Immature natural killer cell (primary cell): ENCODE measurements around the gene RAP1GDS1. TPM values are rescaled to one million over a fixed set of nuclear protein-coding genes. Genes with fewer than 3 reads are reported as not detected.
A peak's percentile ranks its signal among the peaks of the same experiment; 100 is the strongest.

Experiments
- DNase-seq, 3 donors: peaks; one replicate each; pipeline ENCODE4 v3.0.0; 2022; ENCODE audit warnings: mixed read lengths in 1 of 3
- H3K27ac Mint-ChIP-seq, 6 donors: one replicate each; pipeline ENCODE4 v1.8.0; 2020; ENCODE audit warnings: mixed read lengths in 6 of 6, mild to moderate bottlenecking in 5 of 6, inconsistent platforms in 4 of 6, moderate library complexity in 3 of 6
- H3K27me3 Mint-ChIP-seq, 3 donors: one replicate each; pipeline ENCODE4 v1.8.0; 2020 to 2021; ENCODE audit warnings: low read depth in 3 of 3, mild to moderate bottlenecking in 3 of 3, mixed read lengths in 3 of 3, moderate library complexity in 3 of 3, inconsistent platforms in 1 of 3
- H3K36me3 Mint-ChIP-seq, 3 donors: one replicate each; pipeline ENCODE4 v1.8.0; 2020; ENCODE audit warnings: mixed read lengths in 3 of 3, inconsistent platforms in 2 of 3, mild to moderate bottlenecking in 2 of 3
- H3K4me1 Mint-ChIP-seq, 2 donors: one replicate each; pipeline ENCODE4 v1.8.0; 2020; ENCODE audit warnings: inconsistent platforms in 2 of 2, mild to moderate bottlenecking in 2 of 2, mixed read lengths in 2 of 2, moderate library complexity in 1 of 2
- H3K4me3 Mint-ChIP-seq, 5 donors: one replicate each; pipeline ENCODE4 v1.8.0; 2020; ENCODE audit warnings: mild to moderate bottlenecking in 5 of 5, mixed read lengths in 5 of 5, inconsistent platforms in 3 of 5, moderate library complexity in 3 of 5
- H3K9me3 Mint-ChIP-seq, 6 donors: one replicate each; pipeline ENCODE4 v1.8.0; 2020; ENCODE audit warnings: mild to moderate bottlenecking in 6 of 6, mixed read lengths in 6 of 6, inconsistent platforms in 4 of 6, moderate library complexity in 3 of 6
- polyA plus RNA-seq, 3 donors: library from polyadenylated mRNA; unstranded; fragments of 300-500 nt; fragmentation: Illumina TruSeq; gene quantifications; one replicate each; pipeline ENCODE4 v1.2.3, GENCODE V29; 2021

The RAP1GDS1 gene
- polyA plus RNA-seq, 3 donors from 2014 or later = 50.4 to 85.0 (median 54.8) TPM

DNA sequence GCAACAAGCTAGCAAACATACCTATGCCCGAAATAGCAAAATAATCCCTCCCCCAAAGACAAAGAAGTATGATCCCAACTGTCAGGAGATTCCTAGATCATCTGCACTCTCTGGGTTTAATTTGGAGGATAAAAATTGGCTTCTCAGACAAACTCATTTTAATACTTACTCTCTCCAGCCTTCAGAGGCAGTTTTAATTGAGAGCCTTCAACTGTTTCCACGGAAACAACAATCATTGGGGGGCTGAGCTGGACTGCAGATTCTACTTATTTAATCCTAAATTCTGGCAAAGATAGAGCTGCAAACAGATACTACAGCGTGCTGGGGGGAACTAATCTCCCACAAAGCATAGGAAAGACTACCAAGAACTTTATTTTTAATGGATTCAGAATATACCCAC lies 229.1 kb downstream of the RAP1GDS1 start:
- Mint-ChIP-seq H3K4me1 (peaks cover 6 to 14% of the 10 kb centered on the region in 2 donors), H3K36me3 (peaks cover 0 to 9% (median 4%) of the 10 kb centered on the region in 3 donors), H3K27me3 (no peaks in the 10 kb centered on the region), H3K27ac (no peak overlapping the region), H3K4me3 (no peak overlapping the region), H3K9me3 (no peaks in the 10 kb centered on the region)
- DNase-seq = no peak

DNA sequence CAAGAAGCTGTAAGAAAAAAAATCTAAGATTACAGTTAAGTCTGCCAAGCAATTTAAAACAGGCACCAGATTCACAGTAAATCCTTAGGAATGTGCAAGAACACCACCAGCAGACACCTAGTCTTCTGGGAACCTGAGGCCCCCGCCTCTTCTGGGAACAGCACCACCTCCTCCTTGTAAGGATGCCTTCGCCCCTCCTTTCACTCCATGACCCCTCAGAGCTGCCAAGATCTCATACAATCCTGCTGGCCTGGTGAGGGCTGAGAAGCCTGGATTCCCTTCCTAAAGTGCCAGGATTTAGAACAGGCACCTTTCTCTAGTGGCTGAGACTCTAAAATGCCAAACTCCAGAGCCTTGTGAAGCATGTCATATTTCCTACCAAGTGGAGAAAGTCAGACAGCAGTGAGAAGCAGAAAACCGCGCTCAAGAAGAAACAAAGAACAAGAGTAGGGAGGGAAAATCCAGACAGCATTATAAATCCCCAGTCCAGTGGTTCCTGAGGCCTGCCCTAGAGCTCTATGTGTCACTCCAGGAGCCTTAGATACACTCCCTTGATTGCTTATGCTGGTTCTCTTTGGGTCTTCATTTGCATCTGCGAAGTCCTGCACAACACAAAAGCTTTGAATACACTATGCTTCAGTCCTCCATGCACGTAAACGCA lies 230.8 kb downstream of the RAP1GDS1 start:
- H3K4me1 Mint-ChIP-seq = peaks cover 6 to 14% of the 10 kb centered on the region in 2 donors
- DNase-seq = no peak
- H3K9me3 Mint-ChIP-seq = no peaks in the 10 kb centered on the region
- peaks cover 0 to 2% (median 0%) of the 10 kb centered on the region in 3 donors for H3K27me3 Mint-ChIP-seq
- H3K27ac Mint-ChIP-seq = no peak overlapping the region
- no peak overlapping the region for H3K4me3 Mint-ChIP-seq
- H3K36me3 Mint-ChIP-seq = peaks cover 0 to 5% (median 3%) of the 10 kb centered on the region in 3 donors

DNA sequence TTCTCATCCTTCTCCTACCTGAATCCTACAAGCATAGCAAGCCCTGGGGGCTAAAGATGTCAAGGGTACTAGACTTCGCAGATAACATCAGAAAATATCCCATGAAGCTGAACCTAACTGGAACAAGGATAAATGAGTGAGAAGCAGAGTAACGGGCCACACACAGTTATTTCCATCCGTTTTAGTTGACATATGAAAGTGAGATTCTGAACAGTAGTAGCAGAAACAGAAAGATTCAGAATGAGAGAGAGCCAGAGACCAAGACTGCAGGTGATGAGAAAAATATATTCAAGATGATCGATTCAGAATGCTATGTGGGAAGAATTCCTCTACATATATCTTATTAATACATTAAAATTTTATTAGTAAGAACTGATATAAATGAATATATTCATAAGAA lies 232.1 kb downstream of the RAP1GDS1 start:
- H3K4me3 Mint-ChIP-seq = no peak overlapping the region
- peaks cover 10 to 15% of the 10 kb centered on the region in 2 donors for H3K4me1 Mint-ChIP-seq
- H3K27ac Mint-ChIP-seq = peak overlapping the region in 1 of 6 donors; percentile 28
- H3K36me3 Mint-ChIP-seq = peaks cover 0 to 5% (median 3%) of the 10 kb centered on the region in 3 donors
- peaks cover 0 to 2% (median 2%) of the 10 kb centered on the region in 3 donors for H3K27me3 Mint-ChIP-seq
- no peak for DNase-seq
- no peaks in the 10 kb centered on the region for H3K9me3 Mint-ChIP-seq

Other genes starting within 250 kb of the RAP1GDS1 start
- gene STPG2, start 117.9 kb upstream of the RAP1GDS1 start, polyA plus RNA-seq = not detected